T47D (cell line): ENCODE results near the gene ZFR2.
"Not testable (repeated sequence)": the region's sequence is repeated elsewhere in the genome, so short reads cannot be mapped to it uniquely, and the experiment has no call there.

ENCODE experiments used
- DNase-seq, 2 experiments: peaks; one replicate each; pipeline versions ENCODE4 v3.0.0 to v3.0.0-alpha.2; 2011 to 2012; ENCODE audit warnings: low read depth in 1 of 2, low spot score in 1 of 2
- JUND ChIP-seq: IDR thresholded peaks from 2 replicates; pipeline ENCODE4 v1.6.1; 2012; ENCODE audit warnings: low read depth
- in situ Hi-C: cut with HindIII; loops from 2 replicates; pipeline ENCODE4 v1.10.0; 2016; ENCODE audit warnings: low sequenced_read_pairs, low pct_unique_long_range_greater_than_20kb

Gene ZFR2

DNA sequence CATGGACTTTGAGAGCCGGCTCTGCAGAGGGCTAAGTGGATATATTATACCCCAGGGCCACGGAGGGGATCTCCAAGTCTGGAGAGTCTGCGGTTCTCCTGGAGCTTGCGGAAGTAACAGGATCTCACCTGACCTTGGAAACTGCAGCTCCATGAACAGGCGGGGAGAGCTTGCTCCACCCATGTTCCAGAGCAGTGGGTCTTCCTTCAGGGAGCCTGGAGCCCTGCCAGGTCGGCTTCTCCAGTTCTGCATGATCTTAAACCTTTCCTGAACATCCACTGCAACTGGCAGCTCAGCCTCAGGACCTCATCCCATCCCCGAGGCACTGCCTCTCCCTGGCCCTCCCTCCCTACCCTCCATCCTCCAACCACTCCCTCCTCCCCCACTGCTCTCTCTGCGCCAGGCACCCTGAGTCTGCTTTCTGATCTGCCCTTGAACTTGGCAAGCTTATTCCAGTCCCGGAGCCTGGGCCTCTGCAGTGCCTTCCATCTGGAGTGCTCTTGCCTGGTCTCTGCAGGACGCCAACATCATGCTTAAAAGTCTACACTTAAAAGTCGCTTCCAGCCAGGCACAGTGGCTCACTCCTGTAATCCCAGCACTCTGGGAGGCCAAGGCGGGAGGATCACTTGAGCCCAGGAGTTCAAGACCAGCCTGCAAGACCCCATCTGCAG lies 24.8 kb upstream of the ZFR2 start:
- no peak for TF ChIP-seq JUND
- no peak for DNase-seq
- in situ Hi-C loops, result no loop called here

DNA sequence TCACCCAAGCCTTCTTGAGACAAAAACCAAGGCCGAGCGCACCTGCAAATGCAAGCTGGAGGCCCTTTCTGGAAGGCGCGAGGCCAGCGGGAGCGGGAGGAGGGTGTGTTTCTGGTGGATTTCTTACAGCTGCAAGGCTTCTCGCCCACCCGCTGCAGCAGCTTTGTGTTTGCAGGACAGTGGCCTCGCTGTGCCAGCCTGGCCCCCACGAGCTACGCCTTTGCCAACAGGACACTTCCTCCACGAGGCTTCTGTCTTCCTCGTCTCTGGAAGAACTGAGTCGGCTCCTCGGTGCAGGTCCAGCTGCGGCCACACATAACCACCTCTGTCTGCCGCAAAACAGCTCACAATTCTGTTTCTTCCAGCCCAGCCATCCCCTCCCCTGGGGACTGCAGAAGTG lies 21.8 kb upstream of the ZFR2 start:
- in situ Hi-C loops, result no loop called here
- no peak for TF ChIP-seq JUND
- no peak for DNase-seq

DNA sequence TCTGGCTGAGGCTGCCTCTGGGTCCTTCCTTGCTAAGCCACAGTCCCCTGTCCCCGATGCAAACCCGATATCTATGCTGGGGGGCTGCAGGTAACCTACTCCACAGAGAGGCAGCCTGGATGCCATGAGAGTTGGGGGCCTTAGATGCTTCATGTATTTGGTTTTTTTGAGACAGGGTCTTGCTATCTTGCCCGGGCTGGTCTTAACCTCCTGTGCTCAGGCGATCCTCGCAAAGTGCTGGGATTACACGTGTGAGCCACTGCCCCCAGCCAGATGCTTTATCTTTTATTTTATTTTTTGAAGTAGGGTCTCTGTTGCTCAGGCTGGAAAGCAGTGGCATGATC lies 13.2 kb upstream of the ZFR2 start:
- no peak for DNase-seq
- TF ChIP-seq JUND, result no peak
- in situ Hi-C loops, result no loop called here

DNA sequence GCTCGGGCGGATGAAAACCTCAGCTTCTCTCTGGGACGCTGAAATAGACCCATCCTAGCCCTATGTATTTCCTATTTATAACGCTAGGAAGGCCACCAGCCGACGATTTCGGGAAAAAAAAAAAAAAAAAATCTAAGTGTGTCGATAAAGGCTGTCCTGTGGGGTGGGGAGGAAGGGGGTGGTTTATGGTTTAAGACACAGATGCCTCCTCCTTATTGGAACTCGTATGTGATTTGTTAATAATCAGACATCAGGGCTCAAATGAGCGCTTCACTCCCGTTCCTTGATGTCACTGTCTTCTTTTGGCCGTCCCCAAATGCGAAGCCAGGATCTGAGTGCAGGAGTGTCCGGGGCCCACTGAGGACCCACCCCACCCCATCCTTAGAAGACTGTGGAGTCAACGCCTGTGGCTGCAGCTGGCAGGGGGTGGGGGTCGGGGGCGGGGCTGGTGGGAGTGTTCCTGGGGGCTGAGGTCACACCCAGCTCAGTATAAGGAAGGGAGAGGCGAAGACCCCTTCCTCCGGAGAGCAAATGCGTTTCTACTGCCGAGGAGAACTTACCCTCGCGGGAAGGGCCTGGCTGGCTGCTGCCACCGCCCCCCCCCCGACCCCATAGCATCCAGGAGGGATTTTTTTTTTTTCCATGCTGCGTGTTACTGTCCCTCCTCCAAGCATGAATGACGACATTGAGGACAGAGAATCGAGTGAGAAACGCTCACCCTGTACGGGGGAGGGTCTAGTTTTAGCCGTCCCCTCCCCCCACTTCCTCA lies 12.6 kb upstream of the ZFR2 start:
- in situ Hi-C loops, result no loop called here
- no peak for DNase-seq
- TF ChIP-seq JUND, result no peak

DNA sequence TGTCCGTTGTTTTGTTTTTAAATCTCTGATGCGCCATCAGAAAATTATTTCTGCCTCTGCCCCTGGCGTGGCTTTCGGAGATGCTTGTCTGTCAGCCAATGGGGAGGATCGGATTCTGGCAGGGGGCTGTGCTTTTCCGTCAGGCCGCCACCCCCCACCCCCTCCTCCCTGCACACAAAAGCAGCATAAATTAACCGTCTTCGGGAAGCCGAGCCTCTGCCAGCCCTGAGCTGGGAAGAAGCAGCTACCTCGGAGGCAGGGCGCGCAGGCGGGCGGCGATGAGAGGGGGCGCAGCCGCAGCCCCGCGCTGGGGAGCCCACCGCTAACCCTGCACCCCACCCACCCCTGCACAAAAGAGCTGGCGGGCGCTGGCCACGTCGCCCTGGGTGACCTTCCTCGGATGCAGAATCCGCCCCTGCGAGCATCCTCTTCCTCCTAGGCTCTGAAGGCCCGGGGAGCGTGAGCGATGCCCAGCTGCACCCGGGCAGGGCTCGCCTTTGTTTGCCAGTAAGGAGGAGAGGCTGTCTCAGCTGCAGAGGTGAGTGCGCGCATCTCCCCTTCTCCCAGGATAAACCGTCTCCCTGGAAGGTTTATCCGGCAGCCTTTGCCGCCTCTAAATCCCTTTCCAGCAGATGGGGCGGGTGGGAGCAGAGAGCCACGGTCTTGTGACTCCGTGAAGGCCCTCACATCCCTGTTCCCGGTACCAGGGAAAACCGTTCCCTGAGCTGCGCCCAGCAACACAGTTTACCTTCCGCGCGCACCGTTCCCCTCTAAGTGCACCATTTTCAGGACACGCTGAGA lies 11.8 kb upstream of the ZFR2 start, which contains the start of gene ATCAY:
Gene ATCAY, plus strand, starts transcription at position 215 of the 801 bp plus-strand sequence. CDS start 5,083 bp downstream, outside the sequence.
- no peak for TF ChIP-seq JUND
- in situ Hi-C loops, result no loop called here
- DNase-seq, result no peak

DNA sequence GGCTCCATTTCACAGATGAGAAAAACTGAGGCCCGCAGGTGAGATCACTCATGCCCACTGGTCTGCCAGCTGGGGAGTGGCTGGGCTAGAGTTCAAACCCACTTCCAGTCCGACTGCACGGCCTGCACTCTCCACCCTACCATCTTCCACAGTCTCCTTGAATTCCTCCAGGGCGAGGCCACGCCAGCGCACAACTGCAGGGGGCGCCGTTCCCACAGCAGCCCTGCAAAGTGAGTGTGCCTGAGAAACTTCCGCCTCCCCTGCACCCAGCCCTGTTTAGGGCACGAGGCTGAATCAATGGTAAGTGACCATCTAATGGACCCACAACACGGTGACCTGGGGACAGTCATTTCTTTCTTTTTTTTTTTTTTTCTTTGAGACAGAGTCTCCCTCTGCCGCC lies 10.8 kb upstream of the ZFR2 start:
- DNase-seq, result no peak
- TF ChIP-seq JUND, result no peak
- in situ Hi-C loops, result no loop called here

DNA sequence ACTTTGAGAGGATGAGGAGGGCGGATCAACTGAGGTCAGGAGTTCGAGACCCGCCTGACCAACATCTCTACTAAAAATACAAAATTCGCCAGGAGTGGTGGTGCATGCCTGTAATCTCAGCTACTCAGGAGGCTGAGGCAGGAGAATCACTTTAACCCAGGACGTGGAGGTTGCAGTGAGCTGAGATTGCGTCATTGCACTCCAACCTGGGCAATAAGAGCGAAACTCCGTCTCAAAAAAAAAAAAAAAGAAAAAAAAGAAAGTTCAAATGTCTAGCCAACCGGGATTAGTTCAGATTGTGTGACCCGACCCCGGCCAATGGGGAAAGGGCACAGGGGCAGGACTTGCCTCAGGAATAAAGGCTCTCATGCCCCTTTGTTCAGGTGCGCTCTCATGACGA lies 5.9 kb upstream of the ZFR2 start:
- in situ Hi-C loops, DNase-seq: not testable (repeated sequence)

DNA sequence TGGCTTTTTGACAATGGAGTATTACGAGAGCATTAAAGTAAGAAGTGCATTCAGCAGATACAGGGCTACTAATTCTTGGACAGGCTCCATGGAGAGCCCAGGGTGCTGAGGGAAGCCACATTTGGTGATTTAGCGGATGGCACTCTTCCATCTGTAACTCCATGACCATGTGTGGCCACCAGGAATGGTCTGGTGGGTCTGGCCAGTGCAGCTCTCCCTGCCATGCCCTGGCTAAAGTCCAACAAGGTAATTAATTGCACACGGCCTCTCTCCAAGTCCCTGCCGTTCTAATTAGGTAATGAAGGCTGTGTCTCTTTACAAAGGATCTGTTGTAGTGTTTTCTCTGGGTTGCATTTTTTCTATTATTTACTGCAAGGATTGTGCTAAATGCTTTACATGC lies 4.3 kb upstream of the ZFR2 start:
- no peak for TF ChIP-seq JUND
- in situ Hi-C loops, result no loop called here
- no peak for DNase-seq

DNA sequence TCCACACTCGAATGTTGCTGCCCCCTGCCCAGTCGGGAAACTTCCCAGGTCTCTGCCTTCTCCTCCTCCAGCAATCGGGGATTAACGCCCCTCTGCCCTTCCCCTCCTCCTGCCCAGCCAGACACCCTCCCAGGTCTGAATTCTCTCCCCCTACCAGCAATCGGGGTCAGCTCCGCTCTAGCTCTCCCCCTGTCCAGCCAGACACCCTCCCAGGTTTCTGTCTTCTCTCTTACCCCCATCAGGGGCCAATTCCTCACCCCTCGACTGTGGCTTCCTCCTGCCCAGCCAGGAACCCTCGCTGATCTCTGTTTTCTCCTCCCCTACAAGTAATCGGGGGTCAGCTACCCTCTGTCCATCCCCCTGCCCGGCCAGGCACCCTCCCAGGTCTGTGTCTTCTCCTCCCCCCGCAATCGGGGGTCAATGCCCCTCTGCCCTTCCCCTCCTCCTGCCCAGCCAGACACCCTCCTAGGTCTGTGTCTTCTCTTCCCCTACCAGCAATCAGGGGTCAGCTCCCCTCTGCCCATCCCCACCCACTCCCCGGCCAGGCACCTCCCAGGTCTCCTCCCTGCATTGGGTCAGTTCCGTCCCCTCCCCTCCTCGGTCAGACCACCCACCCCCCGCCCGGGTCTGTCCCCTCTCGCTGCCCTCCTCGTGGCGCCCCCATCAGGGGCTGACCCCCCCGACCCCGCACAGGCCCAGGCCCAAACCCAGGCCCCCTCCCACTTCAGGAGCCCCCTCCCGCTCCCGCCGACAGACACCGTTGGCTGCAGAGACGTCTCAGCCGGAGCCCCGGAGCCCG lies 668 bp downstream of the ZFR2 start:
- in situ Hi-C loops, result no loop called here
- no peak for DNase-seq
- no peak for TF ChIP-seq JUND

DNA sequence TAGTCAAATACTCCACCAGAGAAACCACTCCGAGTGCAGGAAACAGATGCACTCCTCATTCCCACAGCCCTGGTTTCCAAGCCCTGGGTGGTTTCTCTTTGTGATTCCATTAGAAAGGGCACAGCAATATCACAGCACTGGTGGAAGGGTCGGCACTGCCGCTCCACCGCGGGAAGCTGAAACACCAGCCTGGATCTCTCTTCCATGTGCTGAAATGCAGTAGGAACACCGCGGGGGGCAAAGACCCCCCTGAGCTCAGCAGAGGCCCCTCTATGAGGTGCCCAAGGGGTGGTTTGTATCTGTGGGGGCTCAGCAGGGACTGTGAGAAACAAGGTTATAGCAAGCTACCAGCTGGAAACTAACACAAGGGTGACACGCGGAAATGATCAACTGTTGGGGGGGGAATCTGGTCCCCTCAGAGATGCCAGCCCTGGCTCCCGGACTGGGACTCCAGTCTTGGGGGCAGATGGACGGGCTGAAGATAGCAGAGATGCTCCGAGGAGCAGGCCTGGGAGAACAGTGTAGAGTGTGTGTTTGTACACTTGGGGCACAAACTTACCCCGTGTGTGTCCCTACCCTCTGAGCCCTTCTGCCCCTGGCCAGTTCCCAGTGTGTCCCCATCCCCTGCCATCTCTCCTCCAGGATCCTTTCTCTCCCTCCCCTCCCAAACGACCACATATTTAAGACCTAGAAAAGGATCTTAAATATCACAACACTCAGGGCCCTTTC lies 1.8 kb downstream of the ZFR2 start:
- no peak for DNase-seq
- no peak for TF ChIP-seq JUND
- in situ Hi-C loops, result no loop called here

DNA sequence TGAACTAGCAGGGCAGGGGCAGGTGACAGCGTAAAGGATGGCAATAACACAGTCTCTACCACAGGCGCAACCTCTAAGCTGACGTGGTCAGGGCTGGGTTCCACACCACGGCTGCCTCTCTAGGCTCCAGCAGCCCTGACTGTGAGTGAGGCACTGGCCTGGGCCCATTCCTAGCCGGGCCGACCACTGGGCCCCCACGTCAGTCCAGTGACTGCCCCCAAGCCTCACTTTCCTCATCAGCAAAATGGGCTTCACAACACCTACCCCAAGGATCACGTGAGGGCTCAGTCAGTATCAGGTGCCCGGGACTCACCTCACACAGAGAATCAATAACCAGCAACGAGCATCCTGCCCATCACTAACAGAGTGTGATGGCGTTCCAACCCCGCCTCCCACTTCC lies 5.2 kb downstream of the ZFR2 start:
- in situ Hi-C loops, result no loop called here
- no peak for TF ChIP-seq JUND
- no peak for DNase-seq
